Thoracic aorta (tissue), 2 donors: ENCODE measurements around the gene MATN4. TPM values are rescaled to one million over a fixed set of nuclear protein-coding genes. Genes with fewer than 3 reads are reported as not detected.

Experiments used
- ATAC-seq: fragments of 150-250 bp; one replicate; pipeline ENCODE4 v1.8.0; 2017; ENCODE audit warnings: low read depth; ENCODE audit not compliant: insufficient number of reproducible peaks, low FRiP score
- DNase-seq: peaks from one replicate; pipeline ENCODE4 v3.0.0-alpha.2; 2020; ENCODE audit warnings: low spot score
- H3K27ac ChIP-seq, 2 donors: fragments of 200-600 bp; sonication (generic); 1 replicate in 1 of 2; 2 replicates in 1 of 2; pipeline ENCODE4 v1.5.1; 2016; ENCODE audit warnings: mild to moderate bottlenecking in 2 of 2, moderate library complexity in 2 of 2
- H3K27me3 ChIP-seq: fragments of 200-600 bp; sonication (generic); replicated peaks from 2 replicates; pipeline ENCODE4 v1.6.0; 2016; ENCODE audit warnings: mild to moderate bottlenecking; ENCODE audit not compliant: insufficient read depth
- H3K36me3 ChIP-seq: fragments of 200-600 bp; sonication (generic); one replicate; pipeline ENCODE4 v1.5.1; 2016
- H3K4me1 ChIP-seq, 2 donors: fragments of 200-600 bp; sonication (generic); 1 replicate in 1 of 2; 2 replicates in 1 of 2; pipeline versions ENCODE4 v1.5.1 to v1.6.0; 2016; ENCODE audit warnings: low read depth in 2 of 2, mild to moderate bottlenecking in 1 of 2; ENCODE audit not compliant: control insufficient read depth in 1 of 2
- H3K4me3 ChIP-seq: fragments of 200-600 bp; sonication (generic); 2 replicates; pipeline ENCODE4 v1.5.1; 2016; ENCODE audit warnings: mild to moderate bottlenecking
- H3K9me3 ChIP-seq: fragments of 200-600 bp; sonication (generic); 2 replicates; pipeline ENCODE4 v1.5.1; 2016
- CTCF ChIP-seq: fragments of 200-600 bp; sonication (generic); IDR thresholded peaks from one replicate; pipeline ENCODE4 v1.5.1; 2019; ENCODE audit warnings: antibody characterized with exemption
- total RNA-seq, 2 donors: library from RNA; depleted of rRNA; stranded (reverse); fragments of >200 nt; gene quantifications; one replicate each; pipeline versions ENCODE4 v1.1.0 to v1.2.3, GENCODE V29; 2016

The MATN4 gene
- under 1 TPM in 1 of 2 donors, not detected in 1; 0.27 TPM for total RNA-seq

- Histone ChIP-seq H3K36me3 (no peaks in the 10 kb centered on the region), H3K4me1 (peaks cover 0 to 5% of the 10 kb centered on the region in 2 donors), H3K27me3 (peaks cover 8% of the 10 kb centered on the region), H3K4me3 (no peak within 1 kb of the TSS), H3K9me3 (no peaks in the 10 kb centered on the region), H3K27ac (no peak within 1 kb of the TSS)
- no peak for DNase-seq
- no peak for ATAC-seq
- no peak for TF ChIP-seq CTCF
Measured at GRCh38 chr20:45308117-45308778, at the start of gene MATN4. MATN4 (minus strand) TSS chr20:45308299; CDS start chr20:45305582, 2,717 bp downstream.

- no peak overlapping the region for H3K27ac ChIP-seq
- H3K4me1 ChIP-seq = peaks cover 25 to 32% of the 10 kb centered on the region in 2 donors
- ATAC-seq = no peak
Measured at GRCh38 chr20:45355209-45356084, 47.3 kb upstream of the MATN4 start.

GRCh38 chr20:45354423-45355208 is 46.5 kb upstream of the MATN4 start:
- DNase-seq = no peak

More at GRCh38 chr20:45355209-45356084, 47.3 kb upstream of the MATN4 start:
- Histone ChIP-seq H3K9me3 (no peaks in the 10 kb centered on the region), H3K27me3 (no peaks in the 10 kb centered on the region), H3K36me3 (no peaks in the 10 kb centered on the region), H3K4me3 (no peak overlapping the region)
- no peak for DNase-seq
- TF ChIP-seq CTCF = no peak

GRCh38 chr20:45353746-45354145 is 45.6 kb upstream of the MATN4 start:
- no peak for DNase-seq

More at GRCh38 chr20:45354423-45355208, 46.5 kb upstream of the MATN4 start:
- Histone ChIP-seq H3K27me3 (no peaks in the 10 kb centered on the region), H3K9me3 (no peaks in the 10 kb centered on the region), H3K27ac (no peak overlapping the region), H3K36me3 (no peaks in the 10 kb centered on the region), H3K4me1 (peaks cover 25 to 26% of the 10 kb centered on the region in 2 donors), H3K4me3 (no peak overlapping the region)
- TF ChIP-seq CTCF = no peak
- no peak for ATAC-seq

More at GRCh38 chr20:45353746-45354145, 45.6 kb upstream of the MATN4 start:
- H3K27me3 ChIP-seq = no peaks in the 10 kb centered on the region
- TF ChIP-seq CTCF = no peak
- no peak for ATAC-seq
- no peak overlapping the region for H3K4me3 ChIP-seq
- no peaks in the 10 kb centered on the region for H3K36me3 ChIP-seq
- no peaks in the 10 kb centered on the region for H3K9me3 ChIP-seq
- peaks cover 20 to 21% of the 10 kb centered on the region in 2 donors for H3K4me1 ChIP-seq
- no peak overlapping the region for H3K27ac ChIP-seq
